ENCODE measurements around the gene SENP7.
"Not testable (repeated sequence)": the region's sequence is repeated elsewhere in the genome, so short reads cannot be mapped to it uniquely, and the experiment has no call there.

The SENP7 gene

GRCh38 chr3:101512646-101513418 lies at the start of gene SENP7:
SENP7 (minus strand) TSS chr3:101513212; CDS start chr3:101513130, 82 bp downstream.
- peak within 1 kb of the TSS; percentile 90 for H3K27ac ChIP-seq
- TF ChIP-seq Cebpa-rat (IDR thresholded peaks at IDR 0.05) = peak; percentile 94
- peak within 1 kb of the TSS; percentile 79 for H3K4me3 ChIP-seq
- no peaks in the 10 kb centered on the region for H3K27me3 ChIP-seq
- peak within 1 kb of the TSS; percentile 86 for H3K4me2 ChIP-seq
- H3K36me3 ChIP-seq = peaks cover 1% of the 10 kb centered on the region; the same call in 1 of the 2 replicates
- H3K4me1 ChIP-seq = peaks cover 25% of the 10 kb centered on the region
- peaks cover under 1% of the 10 kb centered on the region; the same call in 1 of the 2 replicates for H4K20me1 ChIP-seq
- H3K9ac ChIP-seq = peak within 1 kb of the TSS; percentile 86
- no peaks in the 10 kb centered on the region for H3K9me3 ChIP-seq

GRCh38 chr3:101561630-101562328 lies 48.8 kb upstream of the SENP7 start, which contains the start of gene TRMT10C:
TRMT10C (plus strand) TSS chr3:101561868; CDS start chr3:101564782, 2,914 bp downstream.
- H3K9ac ChIP-seq = peak within 1 kb of the TSS; percentile 88
- H3K4me3 ChIP-seq = peak within 1 kb of the TSS; percentile 83
- peak within 1 kb of the TSS; percentile 91 for H3K4me2 ChIP-seq
- TF ChIP-seq Cebpa-rat (IDR thresholded peaks at IDR 0.05) = no peak
- H3K9me3 ChIP-seq = no peaks in the 10 kb centered on the region
- H3K27me3 ChIP-seq = no peaks in the 10 kb centered on the region
- peaks cover 20% of the 10 kb centered on the region for H3K4me1 ChIP-seq
- peaks cover 37% of the 10 kb centered on the region for H3K36me3 ChIP-seq
- peaks cover 46% of the 10 kb centered on the region for H4K20me1 ChIP-seq
- H3K27ac ChIP-seq = peak within 1 kb of the TSS; percentile 84

- Histone ChIP-seq H3K4me1 (peaks cover 3% of the 10 kb centered on the region; the same call in 1 of the 2 replicates), H3K4me3 (no peak overlapping the region)
These were observed 43.1 kb upstream of the SENP7 start for GRCh38 chr3:101556064-101556463.

GRCh38 chr3:101553381-101553780 lies 40.4 kb upstream of the SENP7 start:
- Histone ChIP-seq H3K9me3 (peaks cover 19% of the 10 kb centered on the region), H3K4me1 (peaks cover 14% of the 10 kb centered on the region)
- H3K4me2 ChIP-seq, H3K4me3 ChIP-seq, H3K27ac ChIP-seq, H4K20me1 ChIP-seq, H3K27me3 ChIP-seq, H3K36me3 ChIP-seq, H3K9ac ChIP-seq: not testable (repeated sequence)

More at GRCh38 chr3:101556064-101556463, 43.1 kb upstream of the SENP7 start:
- H3K4me2 ChIP-seq = no peak overlapping the region
- H3K9ac ChIP-seq = no peak overlapping the region
- no peak overlapping the region for H3K27ac ChIP-seq
- H3K9me3 ChIP-seq = peaks cover 16% of the 10 kb centered on the region
- no peaks in the 10 kb centered on the region for H4K20me1 ChIP-seq
- no peak for TF ChIP-seq Cebpa-rat (IDR thresholded peaks at IDR 0.05)
- H3K36me3 ChIP-seq = no peaks in the 10 kb centered on the region
- H3K27me3 ChIP-seq = no peaks in the 10 kb centered on the region

GRCh38 chr3:101551359-101552081 lies 38.5 kb upstream of the SENP7 start:
- H3K27ac ChIP-seq, H3K27me3 ChIP-seq, H3K4me3 ChIP-seq, H4K20me1 ChIP-seq, H3K4me2 ChIP-seq, H3K36me3 ChIP-seq, H3K9ac ChIP-seq: not testable (repeated sequence)
- peaks cover 14% of the 10 kb centered on the region for H3K4me1 ChIP-seq
- peaks cover 19% of the 10 kb centered on the region for H3K9me3 ChIP-seq

- Histone ChIP-seq H3K4me3 (no peak overlapping the region), H3K9me3 (peaks cover 19% of the 10 kb centered on the region), H3K27me3 (no peaks in the 10 kb centered on the region), H3K4me2 (no peak overlapping the region), H3K27ac (no peak overlapping the region), H4K20me1 (no peaks in the 10 kb centered on the region), H3K36me3 (no peaks in the 10 kb centered on the region), H3K4me1 (peaks cover 14% of the 10 kb centered on the region), H3K9ac (no peak overlapping the region)
- TF ChIP-seq Cebpa-rat (IDR thresholded peaks at IDR 0.05) = no peak
These were observed 36.5 kb upstream of the SENP7 start for GRCh38 chr3:101549473-101549872.

- Histone ChIP-seq H3K4me2 (no peak overlapping the region; the same call in 1 of the 2 replicates), H3K27ac (no peak overlapping the region), H3K27me3 (no peaks in the 10 kb centered on the region), H3K4me1 (peaks cover 14% of the 10 kb centered on the region), H3K4me3 (no peak overlapping the region), H4K20me1 (no peaks in the 10 kb centered on the region), H3K9me3 (peaks cover 18% of the 10 kb centered on the region), H3K36me3 (no peaks in the 10 kb centered on the region), H3K9ac (no peak overlapping the region)
- no peak for TF ChIP-seq Cebpa-rat (IDR thresholded peaks at IDR 0.05)
These were observed 35.6 kb upstream of the SENP7 start for GRCh38 chr3:101548527-101549105.

- Histone ChIP-seq H3K27me3 (no peaks in the 10 kb centered on the region), H3K9me3 (no peaks in the 10 kb centered on the region), H3K27ac (no peak overlapping the region), H3K4me3 (no peak overlapping the region), H3K4me2 (no peak overlapping the region), H3K4me1 (peaks cover 9% of the 10 kb centered on the region), H4K20me1 (no peaks in the 10 kb centered on the region), H3K36me3 (no peaks in the 10 kb centered on the region), H3K9ac (no peak overlapping the region)
- TF ChIP-seq Cebpa-rat (IDR thresholded peaks at IDR 0.05) = no peak
These were observed 31.3 kb upstream of the SENP7 start for GRCh38 chr3:101544161-101544850.

- Histone ChIP-seq H3K4me3 (no peak overlapping the region), H3K4me1 (no peaks in the 10 kb centered on the region), H3K27me3 (no peaks in the 10 kb centered on the region), H3K9ac (no peak overlapping the region), H4K20me1 (no peaks in the 10 kb centered on the region), H3K4me2 (no peak overlapping the region), H3K9me3 (no peaks in the 10 kb centered on the region), H3K27ac (no peak overlapping the region), H3K36me3 (no peaks in the 10 kb centered on the region)
- TF ChIP-seq Cebpa-rat (IDR thresholded peaks at IDR 0.05) = no peak
These were observed 29.9 kb upstream of the SENP7 start for GRCh38 chr3:101542957-101543356.

- not testable (repeated sequence) for H3K36me3 ChIP-seq, H3K4me1 ChIP-seq, H3K4me2 ChIP-seq, H3K9ac ChIP-seq, H3K9me3 ChIP-seq, H3K27me3 ChIP-seq, H3K4me3 ChIP-seq, H4K20me1 ChIP-seq, H3K27ac ChIP-seq
These were observed 23.9 kb upstream of the SENP7 start for GRCh38 chr3:101536955-101537354.

All from BLaER1 (cell line).